Vagina (tissue), 2 donors: ENCODE measurements around the gene UCP3. TPM values are rescaled to one million over a fixed set of nuclear protein-coding genes. Genes with fewer than 3 reads are reported as not detected.

ENCODE experiments used
- DNase-seq, 2 donors: peaks; one replicate each; pipeline ENCODE4 v3.0.0-alpha.2; 2017; ENCODE audit errors: extremely low spot score in 2 of 2
- H3K27ac ChIP-seq: fragments of 200-600 bp; sonication (generic); one replicate; pipeline ENCODE4 v1.5.1; 2019
- H3K27me3 ChIP-seq: fragments of 200-600 bp; sonication (generic); one replicate; pipeline ENCODE4 v1.5.1; 2019
- H3K36me3 ChIP-seq, 2 donors: fragments of 200-600 bp; sonication (generic); one replicate each; pipeline ENCODE4 v1.5.1; 2017 to 2019
- H3K4me1 ChIP-seq: fragments of 200-600 bp; sonication (generic); one replicate; pipeline ENCODE4 v1.5.1; 2019
- H3K4me3 ChIP-seq, 2 donors: fragments of 200-600 bp; sonication (generic); 1 replicate in 1 of 2; 2 replicates in 1 of 2; pipeline ENCODE4 v1.5.1; 2016 to 2019
- H3K9me3 ChIP-seq: fragments of 200-600 bp; sonication (generic); one replicate; pipeline ENCODE4 v1.5.1; 2019
- POLR2A ChIP-seq, 2 donors: fragments of 450-650 bp; IDR thresholded peaks; one replicate each; pipeline ENCODE4 v1.6.1; 2017; ENCODE audit warnings: antibody characterized with exemption in 2 of 2, mild to moderate bottlenecking in 2 of 2, moderate library complexity in 2 of 2
- POLR2AphosphoS5 ChIP-seq, 2 donors: sonication (generic); formaldehyde crosslinking; IDR thresholded peaks; one replicate each; pipeline ENCODE4 v1.9.0; 2017; ENCODE audit warnings: antibody characterized with exemption in 2 of 2, mild to moderate bottlenecking in 2 of 2, low read depth in 1 of 2; ENCODE audit not compliant: insufficient read depth in 1 of 2
- intact Hi-C: fragments of 100-400 bp; cut with DNase I; formaldehyde crosslinking; loops from one replicate; pipeline ENCODE4 v1.15.1; 2023
- total RNA-seq: library from RNA; depleted of rRNA; stranded (reverse); fragments of >200 nt; gene quantifications from one replicate; pipeline ENCODE4 v1.2.3, GENCODE V29; 2016
- TF ChIP-seq, protein P1 (sequence below), 3 experiments: fragments of 450-650 bp in 2 of 3; fragments of 200-600 bp in 1 of 3; sonication (generic) in 1 of 3; IDR thresholded peaks; one replicate each; pipeline ENCODE4 v1.5.1; 2017 to 2019; ENCODE audit warnings: antibody characterized with exemption in 3 of 3, mild to moderate bottlenecking in 2 of 3, moderate library complexity in 2 of 3

UCP3 gene
- total RNA-seq, 1 donor from 2014 or later: 1.2 TPM

DNA sequence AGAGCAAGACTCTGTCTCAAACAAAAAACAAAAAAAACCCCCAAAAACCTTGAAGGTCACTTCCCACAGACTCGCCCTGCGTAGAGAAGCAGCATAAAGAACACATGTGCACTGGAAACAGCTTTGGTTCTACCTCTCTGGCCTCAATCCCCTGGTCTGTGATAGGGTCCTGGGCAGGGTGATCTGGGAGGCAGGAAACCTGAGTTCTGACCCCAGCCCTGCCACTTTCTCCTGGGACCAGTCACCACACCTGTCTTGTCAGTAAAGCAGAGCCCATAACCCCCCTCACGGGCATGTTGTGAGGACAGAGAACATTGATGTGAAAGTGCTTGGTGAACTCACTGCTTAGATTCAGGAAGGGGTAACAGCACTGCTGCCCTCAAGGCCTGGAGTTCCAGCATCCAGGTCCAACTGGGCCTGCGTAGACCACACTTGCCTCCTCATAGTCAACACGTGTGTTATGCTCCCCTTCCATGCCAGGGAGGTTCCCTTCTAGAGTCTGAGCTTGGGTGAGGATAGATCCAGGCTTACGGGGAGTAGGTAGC lies 37.6 kb downstream of the UCP3 start:
- no peaks in the 10 kb centered on the region for H3K36me3 ChIP-seq
- TF ChIP-seq, protein P1, sequence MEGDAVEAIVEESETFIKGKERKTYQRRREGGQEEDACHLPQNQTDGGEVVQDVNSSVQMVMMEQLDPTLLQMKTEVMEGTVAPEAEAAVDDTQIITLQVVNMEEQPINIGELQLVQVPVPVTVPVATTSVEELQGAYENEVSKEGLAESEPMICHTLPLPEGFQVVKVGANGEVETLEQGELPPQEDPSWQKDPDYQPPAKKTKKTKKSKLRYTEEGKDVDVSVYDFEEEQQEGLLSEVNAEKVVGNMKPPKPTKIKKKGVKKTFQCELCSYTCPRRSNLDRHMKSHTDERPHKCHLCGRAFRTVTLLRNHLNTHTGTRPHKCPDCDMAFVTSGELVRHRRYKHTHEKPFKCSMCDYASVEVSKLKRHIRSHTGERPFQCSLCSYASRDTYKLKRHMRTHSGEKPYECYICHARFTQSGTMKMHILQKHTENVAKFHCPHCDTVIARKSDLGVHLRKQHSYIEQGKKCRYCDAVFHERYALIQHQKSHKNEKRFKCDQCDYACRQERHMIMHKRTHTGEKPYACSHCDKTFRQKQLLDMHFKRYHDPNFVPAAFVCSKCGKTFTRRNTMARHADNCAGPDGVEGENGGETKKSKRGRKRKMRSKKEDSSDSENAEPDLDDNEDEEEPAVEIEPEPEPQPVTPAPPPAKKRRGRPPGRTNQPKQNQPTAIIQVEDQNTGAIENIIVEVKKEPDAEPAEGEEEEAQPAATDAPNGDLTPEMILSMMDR (IDR thresholded peaks at IDR 0.05): no peak
- TF ChIP-seq POLR2AphosphoS5 (IDR thresholded peaks at IDR 0.05; ENCODE audit: insufficient read depth in 1 of 2, low read depth in 1 of 2) (no peak), POLR2A (IDR thresholded peaks at IDR 0.05) (no peak)
- H3K4me1 ChIP-seq: peaks cover 15% of the 10 kb centered on the region
- no peak overlapping the region for H3K27ac ChIP-seq
- no peaks in the 10 kb centered on the region for H3K9me3 ChIP-seq
- H3K4me3 ChIP-seq: no peak overlapping the region
- intact Hi-C loops: no loop called here
- no peaks in the 10 kb centered on the region for H3K27me3 ChIP-seq
- no peak for DNase-seq

DNA sequence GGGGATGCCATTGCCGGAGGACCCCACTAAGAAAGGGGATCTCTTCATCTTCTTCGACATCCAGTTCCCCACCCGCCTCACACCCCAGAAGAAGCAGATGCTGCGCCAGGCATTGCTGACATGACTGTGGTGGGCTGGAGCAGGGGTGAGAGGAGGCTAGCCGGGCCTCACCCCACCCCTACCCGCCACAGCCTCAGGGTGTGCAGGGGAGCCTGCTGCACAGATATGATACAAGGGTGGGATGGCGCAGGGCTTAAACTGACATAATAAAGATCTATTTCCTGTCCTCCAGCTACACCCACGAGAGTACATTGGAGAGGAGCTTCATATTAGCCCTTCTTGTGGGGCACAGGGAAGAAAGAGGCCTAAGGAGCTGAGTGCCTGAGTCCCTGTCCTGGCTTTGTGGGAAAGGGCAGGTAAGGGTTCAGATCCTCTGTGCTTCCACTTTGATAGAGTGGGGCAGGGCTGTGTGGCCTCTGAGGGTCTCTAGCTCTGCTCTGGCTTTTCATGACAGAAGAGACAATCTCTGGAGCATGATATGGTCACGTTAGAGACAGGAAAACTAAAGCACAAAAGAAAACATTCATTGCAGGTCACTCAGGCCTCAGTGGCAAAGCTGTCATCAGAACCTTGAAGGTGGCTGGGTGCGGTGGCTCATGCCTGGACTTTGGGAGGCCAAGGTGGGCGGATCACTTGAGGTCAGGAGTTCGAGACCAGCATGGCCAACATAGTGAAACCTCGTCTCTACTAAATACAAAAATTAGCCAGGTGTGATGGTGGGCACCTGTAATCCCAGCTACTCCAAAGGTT lies 38.7 kb downstream of the UCP3 start:
- no peak for DNase-seq
- Histone ChIP-seq H3K27me3 (no peaks in the 10 kb centered on the region), H3K4me3 (no peak overlapping the region), H3K36me3 (no peaks in the 10 kb centered on the region), H3K27ac (no peak overlapping the region), H3K4me1 (peaks cover 16% of the 10 kb centered on the region), H3K9me3 (no peaks in the 10 kb centered on the region)
- intact Hi-C loops: no loop called here
- no peak for TF ChIP-seq POLR2A (IDR thresholded peaks at IDR 0.05)

DNA sequence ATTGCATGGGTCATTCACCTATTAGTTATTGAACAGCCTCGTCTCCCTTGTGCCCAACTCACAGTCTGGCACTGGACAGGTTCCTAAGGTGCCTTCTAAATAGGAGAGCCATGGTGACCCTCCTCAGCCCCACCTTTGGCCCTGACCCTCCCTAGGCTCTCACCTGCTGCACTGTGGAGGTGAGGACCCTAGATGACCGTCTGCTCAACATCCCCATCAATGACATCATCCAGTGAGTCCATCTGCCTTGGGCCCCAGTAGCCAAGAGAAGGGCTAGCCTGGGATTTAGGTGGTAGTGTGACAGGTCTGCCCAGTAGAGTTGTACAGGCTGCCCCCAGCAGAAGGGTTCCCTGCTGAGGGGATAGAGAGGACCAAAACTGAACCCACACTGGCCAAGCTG lies 39.8 kb downstream of the UCP3 start:
- no peaks in the 10 kb centered on the region for H3K36me3 ChIP-seq
- H3K27ac ChIP-seq: no peak overlapping the region
- intact Hi-C loops: no loop called here
- no peak overlapping the region for H3K4me3 ChIP-seq
- DNase-seq: no peak
- H3K4me1 ChIP-seq: peaks cover 21% of the 10 kb centered on the region
- no peaks in the 10 kb centered on the region for H3K27me3 ChIP-seq
- no peak for TF ChIP-seq POLR2A (IDR thresholded peaks at IDR 0.05)
- no peak for TF ChIP-seq POLR2AphosphoS5 (IDR thresholded peaks at IDR 0.05; ENCODE audit: insufficient read depth in 1 of 2, low read depth in 1 of 2)
- TF ChIP-seq, protein P1 (IDR thresholded peaks at IDR 0.05): no peak
- no peaks in the 10 kb centered on the region for H3K9me3 ChIP-seq

DNA sequence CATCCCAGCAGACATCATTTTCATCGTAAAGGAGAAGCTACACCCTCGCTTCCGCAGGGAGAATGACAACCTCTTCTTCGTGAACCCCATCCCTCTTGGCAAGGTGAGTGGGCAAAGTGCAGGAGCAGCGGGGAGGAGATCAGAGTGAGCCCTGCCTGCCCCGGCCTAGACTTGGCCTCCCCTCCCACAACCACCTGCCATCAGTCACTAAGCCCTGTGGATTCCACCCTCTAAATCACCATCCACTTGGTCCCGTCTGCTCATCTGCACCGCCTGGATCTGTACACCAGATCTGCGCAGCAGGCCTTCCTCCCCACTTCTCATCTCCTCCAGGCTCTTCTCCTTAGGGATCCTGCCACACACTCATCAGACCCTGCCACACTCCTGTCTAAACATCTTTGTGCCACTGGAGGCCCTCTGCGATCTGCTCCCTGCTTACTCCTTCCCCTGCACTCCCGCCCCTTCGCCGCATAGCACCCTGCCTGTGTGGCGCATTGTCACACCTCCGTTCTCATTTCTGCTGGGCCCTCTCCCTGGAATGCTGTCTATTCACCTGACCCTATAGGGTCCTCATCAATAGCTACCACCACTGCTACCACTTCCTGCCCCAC lies 40.4 kb downstream of the UCP3 start:
- no peak for TF ChIP-seq POLR2AphosphoS5 (IDR thresholded peaks at IDR 0.05; ENCODE audit: insufficient read depth in 1 of 2, low read depth in 1 of 2)
- TF ChIP-seq, protein P1 (IDR thresholded peaks at IDR 0.05): no peak
- TF ChIP-seq POLR2A (IDR thresholded peaks at IDR 0.05): no peak
- intact Hi-C loops: no loop called here
- H3K4me3 ChIP-seq: no peak overlapping the region
- H3K27ac ChIP-seq: no peak overlapping the region
- no peaks in the 10 kb centered on the region for H3K36me3 ChIP-seq
- no peak for DNase-seq
- no peaks in the 10 kb centered on the region for H3K27me3 ChIP-seq
- peaks cover 15% of the 10 kb centered on the region for H3K4me1 ChIP-seq
- no peaks in the 10 kb centered on the region for H3K9me3 ChIP-seq

DNA sequence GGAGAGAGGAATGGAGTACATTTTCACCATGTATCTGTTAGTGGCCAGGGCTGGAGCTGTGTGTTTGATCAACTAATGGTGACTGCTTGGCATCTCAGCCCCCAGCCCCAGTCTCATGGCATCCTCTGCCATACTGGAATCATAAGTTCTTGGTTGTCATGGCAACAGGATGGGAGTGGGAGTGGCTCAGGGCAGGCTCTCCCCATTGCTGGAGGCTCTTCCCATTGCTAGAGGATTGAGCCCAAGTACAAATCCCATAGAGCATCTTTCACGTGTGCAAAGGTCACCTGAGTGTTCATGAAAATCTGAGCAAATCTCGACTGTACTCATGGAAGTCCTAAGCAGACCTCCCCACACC lies 43.1 kb downstream of the UCP3 start:
- intact Hi-C loops: no loop called here
- Histone ChIP-seq H3K36me3 (no peaks in the 10 kb centered on the region), H3K27ac (no peak overlapping the region), H3K4me1 (peaks cover 9% of the 10 kb centered on the region), H3K27me3 (no peaks in the 10 kb centered on the region), H3K9me3 (no peaks in the 10 kb centered on the region), H3K4me3 (no peak overlapping the region)
- DNase-seq: no peak
- no peak for TF ChIP-seq POLR2A (IDR thresholded peaks at IDR 0.05)
- no peak for TF ChIP-seq POLR2AphosphoS5 (IDR thresholded peaks at IDR 0.05; ENCODE audit: insufficient read depth in 1 of 2, low read depth in 1 of 2)
- TF ChIP-seq, protein P1 (IDR thresholded peaks at IDR 0.05): no peak
